ENCODE results near the gene AGBL4. TPM values are rescaled to one million over a fixed set of nuclear protein-coding genes. Genes with fewer than 3 reads are reported as not detected.

The AGBL4 gene
- polyA plus RNA-seq, 3 donors: 0.05 TPM; not detected in 2

GRCh38 chr1:48548985-48549384, 1474.8 kb downstream of the AGBL4 start:
- Histone ChIP-seq H3K27me3 (ENCODE audit: control insufficient read depth in 2 of 2, insufficient read depth in 2 of 2, low read length in 2 of 2) (no peaks in the 10 kb centered on the region), H2AFZ (ENCODE audit: insufficient read depth, low read depth, low read length, poor library complexity, severe bottlenecking) (no peak overlapping the region), H3K4me3 (replicated peaks in 1 of 3; ENCODE audit: low read depth in 2 of 3, low read length in 3 of 3) (no peak overlapping the region), H3K9ac (ENCODE audit: insufficient read depth, low read length, poor library complexity, severe bottlenecking) (no peak overlapping the region), H3K9me3 (replicated peaks in 1 of 2; ENCODE audit: control insufficient read depth in 1 of 2, insufficient read depth in 1 of 2, low read length in 2 of 2) (no peaks in the 10 kb centered on the region), H3K27ac (ENCODE audit: low read depth in 1 of 2, low read length in 2 of 2) (no peak overlapping the region), H3K4me1 (ENCODE audit: control insufficient read depth in 1 of 2, insufficient read depth in 2 of 2, low read length in 2 of 2) (no peaks in the 10 kb centered on the region), H4K20me1 (ENCODE audit: insufficient read depth, low read length) (no peaks in the 10 kb centered on the region), H3K79me2 (ENCODE audit: insufficient read depth, low read length) (no peaks in the 10 kb centered on the region), H3K36me3 (replicated peaks in 1 of 2; ENCODE audit: control insufficient read depth in 1 of 2, insufficient read depth in 2 of 2, low read length in 2 of 2) (no peaks in the 10 kb centered on the region), H3K4me2 (replicated peaks; ENCODE audit: extremely low read depth, low read length, poor library complexity, severe bottlenecking) (no peak overlapping the region)
- H3K4me3 Mint-ChIP-seq: no peak overlapping the region
- H3K36me3 Mint-ChIP-seq: no peaks in the 10 kb centered on the region
- intact Hi-C loops (cut with micrococcal nuclease): no loop called here
- DNase-seq: no peak
- H3K27me3 Mint-ChIP-seq (ENCODE audit: low read depth in 3 of 3): peaks cover 3 to 4% (median 3%) of the 10 kb centered on the region in 3 donors
- H3K27ac Mint-ChIP-seq: no peak overlapping the region
- no peak for TF ChIP-seq CTCF (IDR thresholded peaks at IDR 0.05)
- H3K9me3 Mint-ChIP-seq: peaks cover 0 to 6% (median 1%) of the 10 kb centered on the region in 7 donors
- H3K4me1 Mint-ChIP-seq: peaks cover 6% of the 10 kb centered on the region

GRCh38 chr1:48547561-48548220, 1476.1 kb downstream of the AGBL4 start:
- Histone ChIP-seq H3K4me1 (ENCODE audit: control insufficient read depth in 1 of 2, insufficient read depth in 2 of 2, low read length in 2 of 2) (no peaks in the 10 kb centered on the region), H3K9me3 (replicated peaks in 1 of 2; ENCODE audit: control insufficient read depth in 1 of 2, insufficient read depth in 1 of 2, low read length in 2 of 2) (no peaks in the 10 kb centered on the region), H3K9ac (ENCODE audit: insufficient read depth, low read length, poor library complexity, severe bottlenecking) (no peak overlapping the region), H3K27ac (ENCODE audit: low read depth in 1 of 2, low read length in 2 of 2) (no peak overlapping the region), H3K36me3 (replicated peaks in 1 of 2; ENCODE audit: control insufficient read depth in 1 of 2, insufficient read depth in 2 of 2, low read length in 2 of 2) (no peaks in the 10 kb centered on the region), H3K4me3 (replicated peaks in 1 of 3; ENCODE audit: low read depth in 2 of 3, low read length in 3 of 3) (no peak overlapping the region), H3K4me2 (replicated peaks; ENCODE audit: extremely low read depth, low read length, poor library complexity, severe bottlenecking) (no peak overlapping the region), H3K79me2 (ENCODE audit: insufficient read depth, low read length) (no peaks in the 10 kb centered on the region), H3K27me3 (ENCODE audit: control insufficient read depth in 2 of 2, insufficient read depth in 2 of 2, low read length in 2 of 2) (no peaks in the 10 kb centered on the region), H2AFZ (ENCODE audit: insufficient read depth, low read depth, low read length, poor library complexity, severe bottlenecking) (no peak overlapping the region), H4K20me1 (ENCODE audit: insufficient read depth, low read length) (no peaks in the 10 kb centered on the region)
- H3K36me3 Mint-ChIP-seq: no peaks in the 10 kb centered on the region
- 100% methylated on average over 1 of the region's 1 CpG for WGBS (ENCODE audit: insufficient coverage)
- peaks cover 14% of the 10 kb centered on the region for H3K4me1 Mint-ChIP-seq
- DNase-seq: no peak
- intact Hi-C loops (cut with micrococcal nuclease): no loop called here
- H3K27me3 Mint-ChIP-seq (ENCODE audit: low read depth in 3 of 3): peaks cover 1 to 4% (median 3%) of the 10 kb centered on the region in 3 donors
- H3K4me3 Mint-ChIP-seq: no peak overlapping the region
- no peak overlapping the region for H3K27ac Mint-ChIP-seq
- peaks cover 0 to 13% (median 4%) of the 10 kb centered on the region in 7 donors for H3K9me3 Mint-ChIP-seq
- TF ChIP-seq CTCF (IDR thresholded peaks at IDR 0.05): no peak
